Activated CD4-positive, alpha-beta T cell treated with anti-CD3 and anti-CD28 coated beads for 4 hours (primary cell): ENCODE data around the gene KAZALD1.

Experiments used
- DNase-seq, 2 donors: peaks; one replicate each; pipeline ENCODE4 v3.0.0-alpha.2; 2020

The KAZALD1 gene

GRCh38 chr10:101067356-101068083, 5.7 kb downstream of the KAZALD1 start:
- DNase-seq = peak; percentile 67 to 80

DNA sequence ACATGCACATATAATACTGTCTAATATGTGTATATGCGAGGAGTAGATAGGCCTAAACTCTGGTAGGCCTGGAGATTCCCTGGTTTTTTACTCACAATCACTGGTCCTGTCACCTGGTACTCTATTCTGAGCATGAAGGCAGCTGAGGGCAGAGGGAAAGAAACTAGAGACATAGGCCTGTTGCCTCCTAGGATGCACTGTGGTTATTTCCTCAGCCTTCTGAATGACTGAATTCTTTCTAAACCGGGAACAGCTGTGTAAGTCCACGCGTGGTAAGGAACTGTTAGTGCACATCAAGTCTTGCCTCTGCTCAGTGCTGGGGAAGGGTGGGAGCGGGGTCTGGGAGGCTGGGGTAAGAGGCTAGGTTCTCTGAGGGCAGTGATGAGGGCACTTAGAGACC, 7.7 kb downstream of the KAZALD1 start:
- no peak for DNase-seq

- no peak for DNase-seq
Observed at GRCh38 chr10:101070098-101070497, 8.3 kb downstream of the KAZALD1 start.

GRCh38 chr10:101071267-101071884, 9.6 kb downstream of the KAZALD1 start:
- no peak for DNase-seq

DNA sequence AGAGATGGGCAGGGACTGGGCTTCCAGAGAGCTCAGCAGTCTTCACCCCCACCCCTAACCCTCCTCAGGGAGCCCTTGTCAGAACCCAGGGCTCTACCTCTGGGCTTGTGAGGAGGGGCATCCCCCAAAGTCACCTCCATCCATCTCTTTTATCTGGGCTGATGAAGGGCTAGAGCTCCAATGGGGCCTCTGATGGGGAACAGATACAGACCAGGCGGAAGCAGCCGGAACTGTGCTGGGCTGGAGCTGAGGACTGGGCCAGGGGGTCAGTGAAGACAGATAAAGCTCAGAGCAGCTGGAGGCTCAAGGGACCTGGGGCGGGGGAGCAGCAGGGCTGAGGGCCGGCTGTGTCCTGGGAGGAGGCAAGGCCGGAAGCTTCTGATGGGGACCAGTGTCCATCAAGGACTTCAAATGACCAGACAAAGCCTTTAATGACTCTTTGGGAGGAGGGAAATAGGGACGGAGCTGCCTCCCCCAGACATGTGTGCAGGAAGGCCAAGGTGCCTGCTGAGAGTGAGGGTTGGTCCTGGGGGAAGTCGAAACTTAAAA, 10.2 kb downstream of the KAZALD1 start:
- no peak for DNase-seq

DNA sequence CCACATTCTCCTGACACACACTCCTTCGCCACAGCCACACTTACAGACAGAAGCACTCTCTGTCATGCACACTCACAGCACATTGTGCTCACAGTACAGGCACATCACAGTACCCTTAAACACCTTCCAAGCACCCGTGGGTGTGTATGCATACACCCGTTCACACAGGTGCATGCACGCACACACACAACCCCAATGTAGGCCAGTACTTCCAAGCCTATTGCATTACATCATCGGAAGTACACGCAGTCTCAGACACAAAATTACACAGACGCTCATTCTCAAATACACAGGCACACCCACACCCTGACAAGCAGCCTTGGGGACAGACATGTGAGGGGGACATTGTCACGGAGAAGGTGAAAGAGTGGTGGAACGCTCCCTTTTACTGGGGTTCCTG, 11.1 kb downstream of the KAZALD1 start:
- DNase-seq = no peak

GRCh38 chr10:101073631-101074030, 11.8 kb downstream of the KAZALD1 start:
- no peak for DNase-seq

- no peak for DNase-seq
Observed at GRCh38 chr10:101075775-101076174, 14.0 kb downstream of the KAZALD1 start.

DNA sequence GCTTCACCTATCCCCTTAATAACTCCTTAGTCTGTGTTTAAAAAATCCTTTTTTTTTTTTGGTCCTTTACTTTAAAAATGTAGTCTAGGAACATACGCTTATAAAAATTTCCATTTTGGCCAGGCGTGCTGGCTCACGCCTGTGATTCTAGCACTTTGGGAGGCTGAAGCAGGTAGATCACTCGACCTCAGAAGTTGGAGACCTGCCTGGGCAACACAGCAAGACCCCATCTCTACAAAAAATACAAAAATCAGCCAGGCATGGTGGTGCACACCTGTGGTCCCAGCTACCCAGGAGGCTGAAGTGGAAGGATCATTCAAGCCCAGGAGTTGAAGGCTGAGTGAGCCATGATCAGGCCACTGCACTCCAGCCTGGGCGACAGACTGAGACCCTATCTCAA, 14.8 kb downstream of the KAZALD1 start:
- DNase-seq = no peak

DNA sequence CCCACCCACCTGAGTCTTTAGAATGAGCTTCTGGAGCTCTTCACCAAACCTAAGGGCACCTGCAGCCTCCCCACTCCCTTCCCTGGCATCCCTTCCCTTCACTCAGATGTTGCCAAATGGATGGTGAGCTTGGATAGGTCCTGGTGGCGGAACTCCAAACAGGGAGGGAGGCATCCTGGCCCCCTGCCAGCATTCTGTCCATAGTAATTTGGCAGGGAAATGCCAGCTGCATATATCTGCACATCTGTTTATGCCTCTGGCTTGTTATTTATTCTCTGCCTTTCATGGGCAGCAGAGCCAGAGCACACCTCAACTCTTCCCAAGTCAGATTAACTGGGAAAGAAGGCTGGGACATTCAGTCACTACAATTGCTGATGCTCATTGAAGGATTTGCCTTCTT, 18.1 kb downstream of the KAZALD1 start:
- DNase-seq = no peak

GRCh38 chr10:101080933-101081931, 19.4 kb downstream of the KAZALD1 start:
- no peak for DNase-seq

- no peak for DNase-seq
Observed at GRCh38 chr10:101085846-101086245, 24.1 kb downstream of the KAZALD1 start.

GRCh38 chr10:101087376-101087775, 25.6 kb downstream of the KAZALD1 start:
- DNase-seq = no peak

DNA sequence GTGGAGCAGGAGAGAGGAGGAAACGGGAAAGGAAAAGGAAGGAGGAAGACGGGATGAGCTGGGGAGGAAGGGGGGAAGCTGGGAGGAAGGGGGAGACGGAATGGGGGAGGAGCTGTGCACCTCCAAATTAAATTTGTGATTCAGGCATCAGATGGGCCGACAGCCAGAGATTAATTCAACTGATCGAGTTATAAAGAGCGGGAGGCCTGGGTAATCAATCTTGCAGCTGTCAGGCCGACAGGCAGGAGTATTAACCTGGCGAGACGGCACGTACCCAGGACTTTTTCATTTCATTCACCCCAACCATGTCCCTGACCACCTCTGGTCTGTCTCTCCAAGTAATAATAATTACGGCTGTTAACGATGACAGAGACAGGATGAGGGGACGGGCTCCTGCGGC, 26.2 kb downstream of the KAZALD1 start:
- no peak for DNase-seq

DNA sequence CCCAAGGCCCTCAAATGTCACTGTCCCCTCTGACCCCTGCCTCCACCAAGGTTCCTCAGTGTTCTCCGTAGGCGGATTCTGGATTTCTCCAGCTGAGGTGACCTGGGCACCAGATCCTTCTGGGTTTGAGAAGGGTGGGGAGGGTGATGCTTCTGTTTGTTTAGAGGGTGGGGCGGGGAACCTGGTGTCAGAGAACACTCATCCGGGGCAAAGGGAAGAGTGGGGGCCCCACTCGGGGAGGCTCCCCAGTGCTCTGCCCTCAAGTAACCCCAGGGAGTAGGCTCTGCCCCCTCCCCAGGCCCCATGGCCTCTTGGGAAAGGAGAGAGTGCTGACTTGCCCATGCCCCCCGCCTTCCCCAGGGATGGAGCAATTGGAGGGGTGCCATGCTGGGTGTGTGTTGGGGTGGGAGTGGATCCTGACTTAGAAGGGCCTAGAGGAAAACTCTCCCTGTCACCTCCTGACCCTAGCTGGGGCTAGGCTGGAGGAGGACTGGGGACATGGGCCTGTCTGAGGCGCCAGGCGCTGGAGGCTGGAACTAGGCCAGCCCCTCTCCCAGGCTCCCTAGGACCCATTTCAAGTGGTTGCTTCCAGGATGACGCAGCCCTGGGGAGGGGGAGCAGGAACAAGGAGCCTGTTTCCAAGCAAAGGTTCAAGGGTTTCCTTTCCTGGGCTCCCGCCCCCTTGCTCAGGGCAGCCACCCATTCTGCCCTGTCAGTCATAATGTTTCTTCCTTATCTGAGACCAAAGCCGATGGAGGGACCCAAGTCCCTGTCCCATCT, 27.9 kb downstream of the KAZALD1 start:
- no peak for DNase-seq

DNA sequence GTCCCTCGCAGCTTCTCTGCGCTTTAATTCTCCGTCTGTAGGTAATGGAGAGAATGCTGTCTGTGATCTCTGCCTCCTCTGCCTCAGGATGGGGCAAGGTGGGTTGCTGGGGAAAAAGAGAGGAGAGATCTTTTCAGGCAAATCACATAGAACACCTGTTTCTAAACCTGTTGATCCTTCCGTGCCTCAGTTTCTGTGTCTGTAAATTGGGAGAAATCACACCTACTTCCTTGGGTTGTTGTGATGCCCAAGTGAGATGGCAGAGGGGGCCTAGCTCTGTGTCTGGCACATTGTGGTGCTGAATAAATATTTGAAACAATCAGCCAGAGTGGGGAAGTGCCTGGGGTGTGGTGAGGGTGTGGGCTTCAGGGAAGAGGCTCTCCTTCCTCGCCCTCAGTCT, 28.8 kb downstream of the KAZALD1 start:
- DNase-seq = no peak

DNA sequence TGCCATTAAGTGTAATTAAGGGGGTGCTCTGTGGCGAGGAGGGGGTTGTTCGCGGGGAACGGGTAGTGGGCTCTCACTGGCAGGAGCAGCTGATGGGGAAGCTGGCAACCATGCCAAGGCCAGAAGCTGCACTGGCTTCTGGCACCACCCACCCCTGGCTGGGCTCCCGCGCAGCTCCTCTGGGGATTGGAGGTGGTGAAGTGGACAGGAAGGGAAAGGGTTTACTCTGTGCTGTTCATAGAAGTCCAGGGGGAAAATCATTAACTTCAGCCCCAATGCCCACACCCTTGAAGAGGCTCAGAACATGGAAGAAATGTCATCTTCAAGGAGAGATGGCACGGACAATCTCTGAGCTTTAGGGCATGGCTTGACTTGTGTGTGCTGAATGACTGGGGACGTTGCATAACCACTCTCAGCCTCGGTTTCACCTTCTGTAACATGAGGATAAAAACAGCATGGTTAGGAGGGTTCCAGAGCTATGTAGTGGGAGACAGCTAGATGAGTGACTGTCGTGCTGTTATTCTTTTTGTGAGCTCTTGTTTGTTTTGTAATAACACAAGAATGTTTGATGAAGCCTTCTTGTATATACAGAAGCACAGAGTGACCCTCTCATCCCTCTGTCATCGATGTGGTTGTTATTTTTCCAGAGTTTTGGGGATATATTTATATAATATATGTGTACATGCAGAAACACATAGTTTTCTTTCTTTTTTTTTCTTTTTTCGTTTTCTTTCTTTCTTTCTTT, 29.9 kb downstream of the KAZALD1 start:
- no peak for DNase-seq

- no peak for DNase-seq
Observed at GRCh38 chr10:101092881-101093354, 31.1 kb downstream of the KAZALD1 start.

- DNase-seq = no peak
Observed at GRCh38 chr10:101094121-101094879, 32.5 kb downstream of the KAZALD1 start.

DNA sequence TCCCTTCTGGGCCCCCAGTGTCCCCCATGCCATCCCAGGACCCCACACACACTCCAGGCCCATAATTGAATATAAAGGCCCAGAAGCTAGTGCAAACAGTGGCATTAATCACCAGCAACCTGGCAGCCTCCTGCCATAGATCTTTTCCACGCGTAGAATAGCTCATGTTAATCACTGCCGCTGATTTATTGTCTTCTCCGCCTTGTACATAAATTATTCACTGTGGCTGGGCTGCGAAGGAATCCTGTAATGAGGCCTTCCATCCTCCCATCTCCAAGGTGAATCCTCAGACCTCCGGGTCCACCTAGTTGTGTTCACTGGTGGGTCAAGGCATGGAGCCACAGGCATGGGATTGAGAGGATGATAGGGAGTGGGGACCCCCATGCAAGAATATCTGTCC, 33.2 kb downstream of the KAZALD1 start:
- DNase-seq = no peak
